GM18507 (cell line): ENCODE data around the gene ADCY2.
A peak's percentile ranks its signal among the peaks of the same experiment; 100 is the strongest.

Experiments
- DNase-seq: peaks from one replicate; pipeline ENCODE4 v3.0.0; 2011; ENCODE audit warnings: low read depth; ENCODE audit not compliant: insufficient read length; ENCODE audit errors: extremely low spot score
- FAIRE-seq: peaks from 2 replicates; lab custom pipeline; 2011; peaks lifted over from hg19 to GRCh38; lab: Jason Lieb, UNC

Gene ADCY2

GRCh38 chr5:7753596-7753995 lies 357.7 kb downstream of the ADCY2 start:
- DNase-seq (no peak), FAIRE-seq (no peak)

DNA sequence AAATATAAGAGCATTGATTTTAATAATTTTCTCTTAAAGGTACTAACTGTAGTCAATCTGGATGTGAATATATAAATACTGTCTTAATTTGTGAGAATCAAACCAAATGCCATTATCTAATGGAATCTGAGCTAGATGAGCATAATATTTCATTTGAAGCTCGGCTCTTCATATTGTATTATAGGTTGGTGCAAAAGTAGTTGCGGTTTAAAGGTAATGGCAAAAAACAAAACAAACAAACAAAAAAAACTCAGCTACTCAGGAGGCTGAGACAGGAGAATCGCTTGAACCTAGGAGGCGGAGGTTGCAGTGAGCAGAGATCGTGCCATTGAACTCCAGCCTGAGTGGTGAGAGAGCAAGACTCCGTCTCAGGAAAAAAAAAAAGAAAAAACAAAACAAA lies 358.6 kb downstream of the ADCY2 start:
- FAIRE-seq = no peak
- DNase-seq = no peak

- FAIRE-seq = peak; percentile 54
- DNase-seq = peak; percentile 12
Measured at GRCh38 chr5:7754997-7755596, 359.2 kb downstream of the ADCY2 start.

DNA sequence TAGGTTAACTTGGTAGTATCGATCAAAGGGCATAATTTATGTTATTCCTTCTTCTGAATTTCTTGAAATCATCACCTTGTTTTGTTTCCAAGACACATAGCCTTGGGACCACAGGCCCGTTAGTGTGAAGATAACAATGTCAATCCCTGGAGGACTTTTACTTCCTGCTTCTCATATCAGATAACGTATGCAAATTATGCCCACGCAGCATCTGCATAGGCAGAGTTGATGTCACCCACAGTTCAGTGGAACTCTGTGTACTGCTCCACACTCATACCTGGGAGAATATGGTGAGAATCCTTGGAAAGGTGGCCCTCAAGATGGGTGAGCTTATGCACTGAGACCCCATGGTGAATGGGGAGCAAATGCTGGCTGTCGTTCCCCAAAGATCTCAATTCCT lies 360.0 kb downstream of the ADCY2 start:
- FAIRE-seq = no peak
- DNase-seq = no peak

DNA sequence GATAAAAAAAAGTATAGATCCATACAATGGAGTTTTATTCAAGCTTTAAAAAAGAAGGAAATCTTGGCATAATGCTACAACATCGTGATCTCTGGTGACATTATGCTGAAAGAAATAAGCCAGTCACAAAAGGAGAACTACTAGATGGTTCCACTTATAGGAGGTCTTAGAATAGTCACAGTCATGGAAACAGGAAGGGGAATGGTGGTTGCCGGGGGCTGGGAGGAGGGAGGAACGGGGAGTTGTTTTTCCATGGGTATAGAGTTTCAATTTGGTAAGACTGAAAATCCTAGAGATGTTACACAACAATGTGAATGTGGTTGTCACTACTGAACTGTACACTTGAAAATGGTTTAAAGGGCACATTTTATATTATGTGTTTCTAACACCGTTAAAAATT lies 360.5 kb downstream of the ADCY2 start:
- no peak for DNase-seq
- no peak for FAIRE-seq

GRCh38 chr5:7759257-7759871 lies 363.4 kb downstream of the ADCY2 start:
- FAIRE-seq = no peak

GRCh38 chr5:7759951-7760580 lies 364.1 kb downstream of the ADCY2 start:
- no peak for FAIRE-seq

More at GRCh38 chr5:7759257-7759871, 363.4 kb downstream of the ADCY2 start:
- no peak for DNase-seq

DNA sequence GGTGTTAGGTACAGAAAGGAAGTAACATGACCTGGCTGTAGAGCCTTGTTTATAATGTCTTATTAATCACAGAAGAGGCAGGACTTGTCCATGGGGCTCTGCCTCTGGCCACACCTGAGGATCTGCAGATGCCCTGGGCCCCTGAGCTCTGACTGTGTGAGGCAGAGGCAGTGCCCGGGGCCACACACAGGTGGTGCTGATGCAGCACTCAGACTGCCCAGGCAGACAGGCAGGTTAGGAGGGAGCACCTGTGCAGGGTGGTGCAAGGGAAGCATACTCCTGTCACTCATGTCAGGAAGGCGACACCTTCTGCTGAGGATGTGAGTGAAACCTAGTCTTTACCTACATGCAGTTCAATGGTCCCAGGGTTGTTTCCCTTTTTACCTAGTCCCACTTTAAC lies 366.3 kb downstream of the ADCY2 start:
- FAIRE-seq = no peak
- DNase-seq = no peak

More at GRCh38 chr5:7759951-7760580, 364.1 kb downstream of the ADCY2 start:
- no peak for DNase-seq

DNA sequence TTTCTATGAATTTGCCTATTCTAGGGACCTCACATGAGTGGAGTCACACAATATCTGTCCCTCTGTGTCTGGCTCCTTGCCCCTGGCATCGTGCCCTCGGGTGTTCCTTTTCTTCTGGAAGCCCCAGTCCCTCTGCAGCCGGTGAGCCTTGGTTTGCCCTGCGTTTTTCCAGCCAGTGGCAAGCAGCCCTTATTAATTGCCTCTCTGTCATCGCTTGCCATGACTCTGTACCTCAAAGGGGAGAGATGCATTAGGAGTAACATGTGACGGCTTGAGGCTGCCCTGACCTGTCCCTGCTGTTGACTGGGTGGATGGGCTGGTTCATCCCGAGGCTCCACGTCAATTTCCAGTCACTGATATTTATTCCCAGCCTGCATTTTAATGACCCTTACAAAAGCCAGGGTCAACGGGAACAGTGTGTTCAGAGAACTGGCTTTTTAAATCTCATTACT lies 367.7 kb downstream of the ADCY2 start:
- FAIRE-seq = no peak
- no peak for DNase-seq

- DNase-seq (no peak), FAIRE-seq (no peak)
Measured at GRCh38 chr5:7764452-7764851, 368.5 kb downstream of the ADCY2 start.

- no peak for FAIRE-seq
Measured at GRCh38 chr5:7770436-7770835, 374.5 kb downstream of the ADCY2 start.

GRCh38 chr5:7772141-7772540 lies 376.2 kb downstream of the ADCY2 start:
- DNase-seq (no peak), FAIRE-seq (no peak)

More at GRCh38 chr5:7770436-7770835, 374.5 kb downstream of the ADCY2 start:
- DNase-seq = no peak

- FAIRE-seq (no peak), DNase-seq (no peak)
Measured at GRCh38 chr5:7773178-7773577, 377.2 kb downstream of the ADCY2 start.

GRCh38 chr5:7776442-7776841 lies 380.5 kb downstream of the ADCY2 start:
- FAIRE-seq (no peak), DNase-seq (no peak)

GRCh38 chr5:7779019-7780005 lies 383.4 kb downstream of the ADCY2 start:
- FAIRE-seq = no peak
- DNase-seq = no peak

DNA sequence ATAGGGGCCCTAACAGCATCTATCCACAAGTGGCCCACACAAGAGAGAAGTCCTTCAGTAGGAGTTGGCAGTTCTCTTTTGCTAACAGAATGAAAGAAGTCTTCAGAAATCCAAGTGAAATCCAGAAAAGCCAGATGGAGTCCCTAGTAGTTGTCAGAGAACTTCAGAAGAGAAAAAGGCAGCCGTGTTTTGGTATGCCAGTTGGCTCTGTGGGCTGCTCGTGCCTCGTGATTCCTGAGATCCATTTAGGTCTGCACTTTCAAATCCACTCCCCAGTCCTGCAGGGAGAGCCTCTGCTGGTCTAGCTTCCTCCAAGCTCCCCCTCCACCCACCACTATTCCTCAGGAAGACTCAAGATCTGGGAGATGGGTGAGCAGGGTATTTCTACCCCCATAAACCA lies 386.0 kb downstream of the ADCY2 start:
- no peak for DNase-seq
- no peak for FAIRE-seq

- FAIRE-seq = no peak
- no peak for DNase-seq
Measured at GRCh38 chr5:7784683-7785380, 388.9 kb downstream of the ADCY2 start.

- FAIRE-seq (no peak), DNase-seq (no peak)
Measured at GRCh38 chr5:7787770-7788169, 391.8 kb downstream of the ADCY2 start.

- FAIRE-seq (no peak), DNase-seq (no peak)
Measured at GRCh38 chr5:7789567-7789966, 393.6 kb downstream of the ADCY2 start.
